Neural cell (in vitro differentiated cells): Measurements from ENCODE around the gene MACC1. TPM values are rescaled to one million over a fixed set of nuclear protein-coding genes. Genes with fewer than 3 reads are reported as not detected.

Source experiments
- H2AFZ ChIP-seq: fragments of 200-600, 300-800 bp; sonication (generic), shearing (Covaris generic); 2 replicates; pipeline ENCODE4 v1.6.0; 2014; ENCODE audit warnings: low read depth, mild to moderate bottlenecking, antibody characterized with exemption, low read length, moderate library complexity
- H3F3A ChIP-seq: fragments of 200-600 bp; shearing (Covaris generic); 2 replicates; pipeline ENCODE4 v1.6.1; 2016; ENCODE audit warnings: mild to moderate bottlenecking, moderate library complexity, mixed read lengths, antibody characterized with exemption, low read length; ENCODE audit not compliant: insufficient read depth, poor library complexity, severe bottlenecking
- H3K27ac ChIP-seq: fragments of 200-600, 300-800 bp; sonication (generic), shearing (Covaris generic); 2 replicates; pipeline ENCODE4 v1.5.1; 2014; ENCODE audit warnings: mild to moderate bottlenecking, low read length, moderate library complexity
- H3K27me3 ChIP-seq: fragments of 300-800, 200-600 bp; sonication (generic), shearing (Covaris generic); 2 replicates; pipeline ENCODE4 v1.6.0; 2014; ENCODE audit warnings: mild to moderate bottlenecking, low read depth, low read length, moderate library complexity; ENCODE audit not compliant: insufficient read depth
- H3K36me3 ChIP-seq: fragments of 300-800, 200-600 bp; sonication (generic), shearing (Covaris generic); 2 replicates; pipeline ENCODE4 v1.5.1; 2014; ENCODE audit warnings: mild to moderate bottlenecking, antibody characterized with exemption, low read length, moderate library complexity; ENCODE audit not compliant: insufficient read depth
- H3K4me2 ChIP-seq: fragments of 300-800, 200-600 bp; sonication (generic), shearing (Covaris generic); 2 replicates; pipeline ENCODE4 v1.6.0; 2014; ENCODE audit warnings: mild to moderate bottlenecking, low read length
- H3K4me3 ChIP-seq: fragments of 300-800, 200-600 bp; sonication (generic), shearing (Covaris generic); 2 replicates; pipeline ENCODE4 v1.5.1; 2014; ENCODE audit warnings: mild to moderate bottlenecking, low read length, moderate library complexity
- H3K79me2 ChIP-seq: fragments of 200-600 bp; shearing (Covaris generic); replicated peaks from 2 replicates; pipeline ENCODE4 v1.6.0; 2014; ENCODE audit warnings: mild to moderate bottlenecking, low read length, moderate library complexity; ENCODE audit not compliant: insufficient read depth
- H3K9ac ChIP-seq: fragments of 300-800, 200-600 bp; sonication (generic), shearing (Covaris generic); 2 replicates; pipeline ENCODE4 v1.6.1; 2016; ENCODE audit warnings: mild to moderate bottlenecking, low read length, mixed read lengths
- H3K9me2 ChIP-seq: fragments of 200-600 bp; shearing (Covaris generic); 2 replicates; pipeline ENCODE4 v1.6.1; 2016; ENCODE audit warnings: mild to moderate bottlenecking, low read length, mixed read lengths; ENCODE audit not compliant: insufficient read depth
- H3K9me3 ChIP-seq: fragments of 200-600, 300-800 bp; sonication (generic), shearing (Covaris generic); 2 replicates; pipeline ENCODE4 v1.6.1; 2016; ENCODE audit warnings: mild to moderate bottlenecking, mixed run types, low read length, moderate library complexity, mixed read lengths
- H4K20me1 ChIP-seq: fragments of 200-600 bp; shearing (Covaris generic); 2 replicates; pipeline ENCODE4 v1.6.1; 2016; ENCODE audit warnings: mild to moderate bottlenecking, mixed run types; ENCODE audit not compliant: insufficient read depth
- CTCF ChIP-seq: fragments of 450-650 bp; IDR thresholded peaks from 2 replicates; pipeline ENCODE4 v1.5.1; 2014; ENCODE audit warnings: antibody characterized with exemption, mild to moderate bottlenecking, moderate library complexity; ENCODE audit not compliant: poor library complexity, severe bottlenecking
- EP300 ChIP-seq: fragments of 450-650 bp; conservative IDR thresholded peaks from 2 replicates; pipeline ENCODE4 v1.6.1; 2014; ENCODE audit warnings: antibody characterized with exemption, mild to moderate bottlenecking, moderate library complexity; ENCODE audit not compliant: poor library complexity, severe bottlenecking
- EZH2 ChIP-seq: fragments of 200-600, 300-800 bp; shearing (Covaris generic), sonication (generic); IDR thresholded peaks from 2 replicates; pipeline ENCODE4 v1.6.1; 2014; ENCODE audit warnings: antibody characterized with exemption, low read length, borderline replicate concordance, mild to moderate bottlenecking; ENCODE audit not compliant: insufficient read depth, poor library complexity, severe bottlenecking
- MXI1 ChIP-seq: fragments of 450-650 bp; conservative IDR thresholded peaks from 2 replicates; pipeline ENCODE4 v1.6.1; 2014; ENCODE audit warnings: antibody characterized with exemption, mild to moderate bottlenecking; ENCODE audit not compliant: poor library complexity, severe bottlenecking
- POLR2AphosphoS5 ChIP-seq: IDR thresholded peaks from 2 replicates; pipeline ENCODE4 v1.6.1; 2012
- RAD21 ChIP-seq: fragments of 450-650 bp; conservative IDR thresholded peaks from 2 replicates; pipeline ENCODE4 v1.6.1; 2014; ENCODE audit warnings: antibody characterized with exemption, mild to moderate bottlenecking, moderate library complexity
- REST ChIP-seq: IDR thresholded peaks from 2 replicates; pipeline ENCODE4 v1.6.1; 2012; ENCODE audit warnings: borderline replicate concordance
- SMC3 ChIP-seq: fragments of 450-650 bp; conservative IDR thresholded peaks from 2 replicates; pipeline ENCODE4 v1.6.1; 2014; ENCODE audit warnings: antibody characterized with exemption, mild to moderate bottlenecking, moderate library complexity; ENCODE audit not compliant: poor library complexity
- TAF1 ChIP-seq: IDR thresholded peaks from 2 replicates; pipeline ENCODE4 v1.6.1; 2012; ENCODE audit warnings: low read depth
- polyA plus RNA-seq: library from polyadenylated mRNA; depleted of rRNA; stranded (reverse); fragments of >200 nt; gene quantifications from 2 replicates; pipeline ENCODE4 v1.2.3, GENCODE V29; 2014

The MACC1 gene
- polyA plus RNA-seq, 1 donor from 2014 or later, result 0.20 TPM

- no peaks in the 10 kb centered on the region for H3K9me3 ChIP-seq
- no peaks in the 10 kb centered on the region for H3K79me2 ChIP-seq
- no peak for TF ChIP-seq MXI1
- TF ChIP-seq SMC3, result no peak
- no peak for TF ChIP-seq EP300
- TF ChIP-seq CTCF, result no peak
- TF ChIP-seq TAF1, result no peak
- no peak for TF ChIP-seq RAD21
- no peak overlapping the region for H3K4me2 ChIP-seq
- no peak overlapping the region for H2AFZ ChIP-seq
- no peak overlapping the region for H3K9ac ChIP-seq
- peak overlapping the region; percentile 33 for H3K27ac ChIP-seq
- no peak overlapping the region for H3K4me3 ChIP-seq
- no peaks in the 10 kb centered on the region for H3K9me2 ChIP-seq
- H3F3A ChIP-seq, result no peaks in the 10 kb centered on the region
- no peaks in the 10 kb centered on the region for H3K36me3 ChIP-seq
- H4K20me1 ChIP-seq, result no peaks in the 10 kb centered on the region
- no peaks in the 10 kb centered on the region for H3K27me3 ChIP-seq
Measured at GRCh38 chr7:20193242-20193777, 23.9 kb downstream of the MACC1 start.

- H3K9me3 ChIP-seq, result no peaks in the 10 kb centered on the region
- no peaks in the 10 kb centered on the region for H3K36me3 ChIP-seq
- no peak overlapping the region for H2AFZ ChIP-seq
- no peaks in the 10 kb centered on the region for H3F3A ChIP-seq
- H3K27ac ChIP-seq, result no peak overlapping the region
- H3K9ac ChIP-seq, result no peak overlapping the region
- TF ChIP-seq EZH2 (no peak), REST (no peak), POLR2AphosphoS5 (no peak), RAD21 (no peak), CTCF (no peak)
- H3K9me2 ChIP-seq, result no peaks in the 10 kb centered on the region
- no peaks in the 10 kb centered on the region for H3K27me3 ChIP-seq
- no peak overlapping the region for H3K4me3 ChIP-seq
- H4K20me1 ChIP-seq, result no peaks in the 10 kb centered on the region
- H3K4me2 ChIP-seq, result no peak overlapping the region
- H3K79me2 ChIP-seq, result no peaks in the 10 kb centered on the region
Measured at GRCh38 chr7:20191391-20191869, 25.8 kb downstream of the MACC1 start.
